Activated CD8-positive, alpha-beta memory T cell treated with anti-CD3 and anti-CD28 coated beads for 4 hours (primary cell): ENCODE measurements around the gene MLPH.

Experiments
- DNase-seq, 2 donors: peaks; one replicate each; pipeline ENCODE4 v3.0.0-alpha.2; 2020; ENCODE audit warnings: low read depth in 2 of 2

The MLPH gene

GRCh38 chr2:237601453-237602116 is 114.5 kb downstream of the MLPH start:
- DNase-seq: no peak

- no peak for DNase-seq
Observed at GRCh38 chr2:237602409-237602808, 115.4 kb downstream of the MLPH start.

GRCh38 chr2:237603049-237603717 is 116.1 kb downstream of the MLPH start:
- no peak for DNase-seq

- DNase-seq: peak; percentile 15 to 22
Observed at GRCh38 chr2:237603718-237604362, 116.8 kb downstream of the MLPH start.

GRCh38 chr2:237604391-237604790 is 117.3 kb downstream of the MLPH start:
- DNase-seq: no peak
